OCI-M2 (cell line): ENCODE results near the gene PWWP2A.
"Not testable (repeated sequence)": the region's sequence is repeated elsewhere in the genome, so short reads cannot be mapped to it uniquely, and the experiment has no call there.

Experiments used
- DNase-seq: peaks from one replicate; lab custom pipeline; 2025; ENCODE audit not compliant: unreplicated experiment; lab: John Stamatoyannopoulos, UW

Gene PWWP2A

DNA sequence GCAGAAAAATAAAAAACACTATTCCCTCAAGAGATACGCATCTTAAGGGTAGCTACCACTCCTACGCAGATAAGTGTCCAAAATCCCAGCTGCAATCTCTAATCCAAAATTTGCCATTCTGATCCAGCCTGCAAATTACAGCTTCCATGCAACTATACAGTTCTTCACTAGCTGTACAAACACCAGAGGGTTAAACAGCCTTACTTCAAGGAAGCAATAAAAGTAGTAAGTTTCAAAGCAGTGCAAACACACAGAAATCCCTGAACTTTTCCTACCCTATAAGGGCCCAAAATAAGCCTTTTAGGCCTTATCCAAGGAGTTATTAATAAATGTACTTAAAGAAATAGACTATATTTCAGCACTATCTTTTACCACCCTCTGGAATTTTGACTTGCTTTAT lies 39.5 kb downstream of the PWWP2A start:
- DNase-seq: no peak

GRCh38 chr5:160076997-160077396 lies 42.3 kb downstream of the PWWP2A start:
- DNase-seq: no peak

DNA sequence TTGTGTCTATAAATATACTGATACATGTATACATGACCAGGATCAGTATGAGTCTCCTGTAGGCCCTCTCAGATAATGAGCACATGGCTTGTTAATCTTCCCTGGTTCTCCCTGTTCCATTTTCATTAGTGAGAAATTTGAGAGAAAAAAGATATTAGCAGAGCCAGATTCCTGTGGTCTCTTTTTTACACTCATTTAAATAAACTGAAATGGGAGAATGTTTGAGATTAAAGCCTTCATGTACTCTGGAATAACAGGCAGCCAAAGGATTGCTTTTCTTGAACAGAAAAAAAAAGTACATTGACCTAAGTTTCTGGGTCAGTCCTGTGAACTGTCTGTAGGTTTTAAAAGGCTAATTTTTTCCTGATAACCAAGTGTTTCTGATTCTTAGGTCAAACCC lies 44.2 kb downstream of the PWWP2A start:
- no peak for DNase-seq

GRCh38 chr5:160071916-160072315 lies 47.3 kb downstream of the PWWP2A start:
- no peak for DNase-seq

DNA sequence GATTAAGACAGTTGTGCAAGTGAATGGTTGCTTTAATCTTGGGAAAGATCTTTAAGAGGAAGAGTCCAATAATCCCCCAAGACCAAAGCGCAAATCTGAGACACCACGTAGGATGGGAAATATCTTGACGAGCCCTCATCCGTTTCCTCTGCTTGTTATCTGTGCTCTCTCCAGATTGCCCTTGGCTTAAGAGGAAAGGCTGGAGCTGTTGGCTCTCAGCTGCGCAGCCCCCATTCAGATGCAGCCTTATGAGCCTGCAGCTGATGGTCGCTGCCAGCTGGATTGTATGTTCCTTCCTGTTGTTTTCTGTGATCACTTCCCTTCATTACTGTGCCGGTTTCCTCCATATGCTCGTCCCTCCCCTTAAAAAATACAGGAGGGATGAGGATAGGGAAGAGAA lies 47.7 kb downstream of the PWWP2A start:
- no peak for DNase-seq

DNA sequence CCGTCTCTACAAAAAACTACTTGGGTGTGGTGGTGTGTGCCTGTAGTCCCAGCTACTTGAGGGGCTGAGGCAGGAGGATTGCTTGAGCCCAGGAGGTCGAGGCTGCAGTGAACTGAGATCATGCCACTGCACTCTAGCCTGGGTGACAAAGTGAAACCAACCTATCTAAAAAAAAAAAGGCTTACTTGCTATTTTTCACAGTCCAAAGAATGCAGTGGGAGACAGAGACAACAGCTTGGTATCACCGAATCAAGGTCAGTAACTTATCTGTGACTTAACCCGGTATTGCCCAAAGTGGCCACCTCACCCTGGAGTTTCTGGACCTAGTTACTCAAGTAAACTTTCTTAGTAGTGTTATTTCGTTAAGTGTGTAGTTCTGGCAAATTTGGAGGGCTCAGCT lies 50.1 kb downstream of the PWWP2A start:
- not testable (repeated sequence) for DNase-seq

- no peak for DNase-seq
Observed at GRCh38 chr5:160064995-160065614, 54.1 kb downstream of the PWWP2A start.

- DNase-seq: no peak
Observed at GRCh38 chr5:160064417-160064810, 54.8 kb downstream of the PWWP2A start.

GRCh38 chr5:160061770-160062169 lies 57.5 kb downstream of the PWWP2A start:
- no peak for DNase-seq

- DNase-seq: no peak
Observed at GRCh38 chr5:160060001-160060400, 59.2 kb downstream of the PWWP2A start.

- DNase-seq: no peak
Observed at GRCh38 chr5:160057256-160057655, 62.0 kb downstream of the PWWP2A start.

- DNase-seq: no peak
Observed at GRCh38 chr5:160054831-160055230, 64.4 kb downstream of the PWWP2A start.

- no peak for DNase-seq
Observed at GRCh38 chr5:160054047-160054446, 65.2 kb downstream of the PWWP2A start.

DNA sequence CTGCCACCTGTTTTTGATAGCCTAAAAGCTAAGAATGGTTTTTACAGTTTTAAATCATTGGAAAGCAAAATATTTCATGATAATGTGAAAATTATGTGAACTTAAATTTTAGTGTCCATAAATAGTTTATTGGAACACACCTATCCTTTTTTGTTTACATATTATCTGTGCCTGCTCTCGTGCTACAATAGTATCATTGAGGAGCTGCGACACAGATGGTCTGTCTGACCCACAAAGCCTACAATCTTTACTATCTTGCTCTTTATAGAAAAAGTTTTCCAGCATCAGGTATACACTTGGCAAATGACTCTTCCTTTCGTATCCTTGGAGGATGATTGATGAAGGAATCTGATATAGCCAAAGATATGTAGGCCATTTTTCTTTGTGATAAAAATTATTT lies 70.2 kb downstream of the PWWP2A start:
- DNase-seq: no peak

- DNase-seq: no peak
Observed at GRCh38 chr5:160048131-160048530, 71.1 kb downstream of the PWWP2A start.

- no peak for DNase-seq
Observed at GRCh38 chr5:160047423-160047822, 71.8 kb downstream of the PWWP2A start.

- no peak for DNase-seq
Observed at GRCh38 chr5:160044967-160045366, 74.3 kb downstream of the PWWP2A start.

DNA sequence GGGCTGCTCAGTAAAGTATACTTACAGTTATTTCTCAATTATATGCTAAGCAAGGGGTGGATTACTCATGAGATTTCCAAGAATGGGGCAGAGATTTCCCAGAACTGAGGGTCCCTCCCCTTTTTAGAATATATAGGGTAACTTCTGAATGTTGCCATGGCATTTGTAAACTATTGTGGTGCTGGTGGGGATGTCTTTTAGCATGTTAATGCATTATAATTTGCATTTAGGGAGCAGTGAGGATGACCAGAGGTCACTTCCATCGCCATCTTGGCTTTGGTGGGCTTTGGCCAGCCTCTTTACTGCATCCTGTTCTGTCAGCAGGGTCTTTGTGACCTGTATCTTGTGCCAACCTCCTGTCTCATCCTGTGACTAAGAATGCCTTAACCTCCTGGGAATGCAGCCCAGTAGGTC lies 74.9 kb downstream of the PWWP2A start:
- DNase-seq: no peak

DNA sequence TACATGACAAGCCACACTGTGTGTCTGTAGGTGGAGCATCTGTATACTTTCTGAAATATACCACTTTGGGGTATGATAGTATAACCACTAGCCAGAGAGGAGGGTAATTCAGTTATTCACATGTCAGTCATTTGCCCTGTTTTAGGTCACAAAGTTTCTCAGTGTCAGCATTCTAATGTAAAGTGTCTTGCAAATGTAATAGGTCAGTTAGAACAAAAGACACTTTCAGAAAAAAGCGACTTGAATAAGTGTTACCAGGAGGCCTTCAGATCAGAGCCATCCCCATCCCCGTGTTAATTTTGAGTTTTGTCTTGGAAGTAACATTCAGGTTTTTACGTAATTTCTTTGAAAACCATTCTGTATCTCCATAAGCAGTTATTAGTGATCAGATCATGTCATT lies 76.6 kb downstream of the PWWP2A start:
- no peak for DNase-seq
